Calu3 (cell line): ENCODE measurements around the gene WDR46. TPM values are rescaled to one million over a fixed set of nuclear protein-coding genes. Genes with fewer than 3 reads are reported as not detected.
A peak's percentile ranks its signal among the peaks of the same experiment; 100 is the strongest.

Source experiments
- BruUV-seq: library from RNA; stranded (reverse); fragments of 400-500 nt; replicated peaks from 2 replicates; lab custom pipeline; 2021; lab: Mats Ljungman, UMichigan
- CTCF ChIA-PET: fragments of 300-600 bp; sonication (Branson Sonifier 250); formaldehyde crosslinking; loops from one replicate; lab custom pipeline; 2022; ENCODE audit warnings: antibody characterized with exemption; lab: Charles Lee
- DNase-seq: peaks from one replicate; pipeline ENCODE4 v3.0.0; 2022
- H3K27ac Mint-ChIP-seq: one replicate; pipeline ENCODE4 v1.8.0; 2022; ENCODE audit warnings: mixed read lengths; ENCODE audit not compliant: unreplicated experiment
- H3K27me3 Mint-ChIP-seq: one replicate; pipeline ENCODE4 v1.8.0; 2022; ENCODE audit warnings: mixed read lengths; ENCODE audit not compliant: unreplicated experiment
- H3K36me3 Mint-ChIP-seq: one replicate; pipeline ENCODE4 v1.8.0; 2022; ENCODE audit warnings: mild to moderate bottlenecking, moderate library complexity, mixed read lengths; ENCODE audit not compliant: insufficient read depth, unreplicated experiment
- H3K4me1 Mint-ChIP-seq: one replicate; pipeline ENCODE4 v1.8.0; 2022; ENCODE audit warnings: mild to moderate bottlenecking, low read depth, mixed read lengths; ENCODE audit not compliant: unreplicated experiment
- H3K4me3 Mint-ChIP-seq: one replicate; pipeline ENCODE4 v1.8.0; 2022; ENCODE audit warnings: mild to moderate bottlenecking, low read depth, moderate library complexity, mixed read lengths; ENCODE audit not compliant: unreplicated experiment
- H3K9me3 Mint-ChIP-seq: one replicate; pipeline ENCODE4 v1.8.0; 2022; ENCODE audit warnings: low read depth, mixed read lengths; ENCODE audit not compliant: unreplicated experiment
- CTCF ChIP-seq: fragments of 200-600 bp; IDR thresholded peaks from one replicate; pipeline ENCODE4 v1.8.0; 2022; ENCODE audit warnings: antibody characterized with exemption; ENCODE audit not compliant: unreplicated experiment
- intact Hi-C: fragments of 100-400 bp; cut with micrococcal nuclease; formaldehyde crosslinking; loops from one replicate; pipeline ENCODE4 v1.10.0; 2022; ENCODE audit not compliant: unreplicated experiment
- total RNA-seq: library from RNA; stranded (reverse); gene quantifications from 2 replicates; pipeline ENCODE4 v1.2.3, GENCODE V29; 2022

WDR46 gene
- total RNA-seq, 1 experiment from 2014 or later: 125 TPM

GRCh38 chr6:33248932-33249731 is 39.9 kb downstream of the WDR46 start:
- intact Hi-C loops: loop anchor here (1.0 to 5.0 kb wide), 4 partner anchors 42 to 237 kb away; partner anchors contain the start of gene RING1
- CTCF ChIA-PET: interaction anchor here (0.7 to 2.7 kb wide), 21 partner anchors 10 to 1046 kb away, joined by 3 to 13 read pairs (median 5); partner anchors contain the start of genes RING1, RPS18, TAP2 and VPS52
- Mint-ChIP-seq H3K9me3 (no peaks in the 10 kb centered on the region), H3K4me1 (peaks cover 26% of the 10 kb centered on the region), H3K27me3 (peaks cover 11% of the 10 kb centered on the region), H3K36me3 (peaks cover 44% of the 10 kb centered on the region), H3K4me3 (peak overlapping the region; percentile 66), H3K27ac (peak overlapping the region; percentile 51)
- no peak for TF ChIP-seq CTCF
- TSS peak; percentile 43 for BruUV-seq
- DNase-seq: peak; percentile 97

- intact Hi-C loops: loop anchor here (1.0 to 5.0 kb wide), 4 partner anchors 41 to 236 kb away; partner anchors contain the start of gene RING1
- CTCF ChIA-PET: interaction anchor here (0.7 to 2.7 kb wide), 26 partner anchors 10 to 1045 kb away, joined by 3 to 13 read pairs (median 4); partner anchors contain the start of genes RING1, RPS18 and VPS52
- H3K4me3 Mint-ChIP-seq: peak overlapping the region; percentile 66
- H3K9me3 Mint-ChIP-seq: no peaks in the 10 kb centered on the region
- peak overlapping the region; percentile 51 for H3K27ac Mint-ChIP-seq
- peaks cover 44% of the 10 kb centered on the region for H3K36me3 Mint-ChIP-seq
- peaks cover 15% of the 10 kb centered on the region for H3K27me3 Mint-ChIP-seq
- no peak for TF ChIP-seq CTCF
- no TSS peak for BruUV-seq
- no peak for DNase-seq
- peaks cover 26% of the 10 kb centered on the region for H3K4me1 Mint-ChIP-seq
Measured at GRCh38 chr6:33248643-33248931, 40.5 kb downstream of the WDR46 start.

DNA sequence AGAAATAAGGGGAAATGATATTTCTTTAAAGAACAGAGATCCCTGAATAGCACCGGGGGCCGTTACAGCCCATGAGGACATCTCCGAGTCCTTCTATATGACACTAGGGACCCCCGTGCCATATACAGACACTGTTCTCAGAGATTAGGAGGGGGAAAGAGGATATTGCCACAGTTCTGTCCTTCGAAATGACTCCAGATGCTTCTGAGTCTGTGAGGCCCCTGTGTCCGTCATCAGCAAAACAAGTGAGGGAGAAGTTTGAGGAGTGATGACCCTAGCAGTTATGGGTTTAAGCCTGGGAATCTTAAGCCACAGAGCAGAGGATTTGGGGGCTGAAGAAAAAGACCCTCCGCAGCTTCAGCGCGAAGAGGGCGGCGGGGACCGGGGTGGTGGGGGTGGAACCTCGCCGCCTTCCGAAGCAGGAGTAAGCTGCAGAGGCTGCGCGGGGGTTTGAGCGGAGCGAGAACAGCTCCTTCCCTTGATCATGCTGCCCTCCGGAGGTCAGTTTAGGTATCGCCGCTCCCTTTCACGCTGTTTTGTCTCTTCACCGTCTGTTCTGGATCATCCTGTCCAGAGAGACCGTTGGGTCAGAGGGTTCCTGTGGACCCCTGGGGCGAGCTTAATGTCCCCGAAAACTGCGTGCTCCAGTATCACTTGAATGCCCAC is 40.9 kb downstream of the WDR46 start:
- peak; percentile 97 for TF ChIP-seq CTCF
- Mint-ChIP-seq H3K9me3 (no peaks in the 10 kb centered on the region), H3K27me3 (peaks cover 20% of the 10 kb centered on the region), H3K4me3 (peak overlapping the region; percentile 66), H3K27ac (no peak overlapping the region), H3K36me3 (peaks cover 42% of the 10 kb centered on the region), H3K4me1 (peaks cover 26% of the 10 kb centered on the region)
- BruUV-seq: no TSS peak
- CTCF ChIA-PET: interaction anchor here (0.6 to 2.7 kb wide), 32 partner anchors 9 to 1045 kb away, joined by 3 to 13 read pairs (median 4); partner anchors contain the start of genes RING1, RPS18 and VPS52
- DNase-seq: peak; percentile 94
- intact Hi-C loops: loop anchor here (1.0 to 5.0 kb wide), 4 partner anchors 41 to 236 kb away; partner anchors contain the start of gene RING1

GRCh38 chr6:33243476-33243875 is 45.6 kb downstream of the WDR46 start:
- CTCF ChIA-PET: no interaction called here
- Mint-ChIP-seq H3K4me1 (peaks cover 8% of the 10 kb centered on the region), H3K27ac (no peak overlapping the region), H3K9me3 (no peaks in the 10 kb centered on the region), H3K27me3 (peaks cover 61% of the 10 kb centered on the region), H3K36me3 (no peaks in the 10 kb centered on the region), H3K4me3 (no peak overlapping the region)
- no TSS peak for BruUV-seq
- no peak for DNase-seq
- intact Hi-C loops: no loop called here
- TF ChIP-seq CTCF: no peak
